ENCODE measurements around the gene ZBTB8B.
"Not testable (repeated sequence)": the region's sequence is repeated elsewhere in the genome, so short reads cannot be mapped to it uniquely, and the experiment has no call there.

Gene ZBTB8B

GRCh38 chr1:32464716-32465577 lies at the start of gene ZBTB8B:
TSS of gene ZBTB8B (plus strand) at chr1:32465072. CDS start at chr1:32470625, 5,553 bp downstream.
- peak; percentile 26 for DNase-seq

- no peak for DNase-seq
These were observed 43.1 kb upstream of the ZBTB8B start for GRCh38 chr1:32421775-32422174.

- no peak for DNase-seq
These were observed 38.2 kb upstream of the ZBTB8B start for GRCh38 chr1:32426489-32427255.

- no peak for DNase-seq
These were observed 37.5 kb upstream of the ZBTB8B start for GRCh38 chr1:32427264-32427963.

GRCh38 chr1:32431736-32432400 lies 33.0 kb upstream of the ZBTB8B start:
- no peak for DNase-seq

GRCh38 chr1:32438136-32438535 lies 26.7 kb upstream of the ZBTB8B start:
- no peak for DNase-seq

- DNase-seq = not testable (repeated sequence)
These were observed 26.1 kb upstream of the ZBTB8B start for GRCh38 chr1:32438777-32439176.

GRCh38 chr1:32441467-32441866 lies 23.4 kb upstream of the ZBTB8B start:
- DNase-seq = not testable (repeated sequence)

GRCh38 chr1:32447469-32448185 lies 17.2 kb upstream of the ZBTB8B start:
- DNase-seq = no peak

GRCh38 chr1:32448186-32448772 lies 16.6 kb upstream of the ZBTB8B start:
- DNase-seq = peak; percentile 56

- peak; percentile 10 for DNase-seq
These were observed 16.0 kb upstream of the ZBTB8B start for GRCh38 chr1:32448773-32449456.

- DNase-seq = not testable (repeated sequence)
These were observed 15.4 kb upstream of the ZBTB8B start for GRCh38 chr1:32449457-32449831.

GRCh38 chr1:32454726-32455125 lies 10.1 kb upstream of the ZBTB8B start:
- no peak for DNase-seq

GRCh38 chr1:32455958-32456357 lies 8.9 kb upstream of the ZBTB8B start:
- no peak for DNase-seq

GRCh38 chr1:32458798-32459197 lies 6.1 kb upstream of the ZBTB8B start:
- not testable (repeated sequence) for DNase-seq

GRCh38 chr1:32462977-32463376 lies 1.9 kb upstream of the ZBTB8B start:
- not testable (repeated sequence) for DNase-seq

GRCh38 chr1:32464191-32464715 lies 619 bp upstream of the ZBTB8B start:
- no peak for DNase-seq

- no peak for DNase-seq
These were observed 684 bp downstream of the ZBTB8B start for GRCh38 chr1:32465578-32465933.

- DNase-seq = no peak
These were observed 1.9 kb downstream of the ZBTB8B start for GRCh38 chr1:32466761-32467160.

GRCh38 chr1:32468791-32469190 lies 3.9 kb downstream of the ZBTB8B start:
- DNase-seq = no peak

GRCh38 chr1:32470431-32470830 lies 5.6 kb downstream of the ZBTB8B start:
- DNase-seq = no peak

Measured in activated CD4-positive, alpha-beta T cell treated with anti-CD3 and anti-CD28 coated beads, Interleukin-10, Interleukin-2, amounts not matched to agents 100 ng/mL and 50 ng/mL, durations not matched to agents 16 hours and 8 hours (primary cell).